ENCODE data around the gene RAD51B.
"Not testable (repeated sequence)": the region's sequence is repeated elsewhere in the genome, so short reads cannot be mapped to it uniquely, and the experiment has no call there.

The RAD51B gene

GRCh38 chr14:67982711-67983608 is 163.4 kb downstream of the RAD51B start:
- DNase-seq (ENCODE audit: low read depth in 2 of 2) = no peak

GRCh38 chr14:67984274-67984673 is 164.7 kb downstream of the RAD51B start:
- DNase-seq (ENCODE audit: low read depth in 2 of 2) = no peak

GRCh38 chr14:67986131-67986841 is 166.7 kb downstream of the RAD51B start:
- no peak for DNase-seq (ENCODE audit: low read depth in 2 of 2)

DNA sequence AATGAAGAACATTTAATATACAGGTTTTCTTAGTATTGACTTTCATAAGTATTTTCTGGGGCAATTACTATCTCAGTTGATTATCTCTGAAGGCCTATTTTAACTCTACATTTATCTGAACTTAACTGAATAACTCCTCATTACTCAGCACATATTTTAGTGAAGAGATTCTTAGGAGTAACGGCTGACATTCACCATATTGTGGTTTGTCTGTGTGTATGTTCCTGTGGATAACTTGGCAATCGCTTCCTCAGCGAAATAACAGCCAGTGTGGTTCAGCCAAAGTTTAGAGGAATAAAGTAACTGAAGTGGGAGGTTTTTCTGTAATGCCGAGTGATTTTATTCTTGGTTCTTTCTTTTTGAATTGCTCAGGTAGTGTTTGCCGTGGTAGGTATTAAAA is 168.0 kb downstream of the RAD51B start:
- no peak for DNase-seq (ENCODE audit: low read depth in 2 of 2)

DNA sequence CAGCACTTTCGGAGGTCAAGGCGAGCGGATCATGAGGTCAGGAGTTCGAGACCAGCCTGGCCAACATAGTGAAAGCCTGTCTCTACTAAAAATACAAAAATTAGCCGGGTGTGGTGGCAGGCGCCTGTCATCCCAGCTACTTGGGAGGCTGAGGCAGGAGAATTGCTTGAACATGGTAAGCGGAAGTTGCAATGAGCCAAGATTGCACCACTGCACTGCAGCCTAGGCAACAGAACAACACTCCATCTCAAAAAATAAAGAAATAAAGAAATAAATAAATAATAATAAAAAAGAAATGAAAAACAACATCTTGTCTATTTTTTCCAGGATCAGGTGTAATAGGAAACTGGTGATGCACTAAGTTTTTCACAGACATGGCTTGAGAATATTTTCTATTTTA is 168.6 kb downstream of the RAD51B start:
- not testable (repeated sequence) for DNase-seq (ENCODE audit: low read depth in 2 of 2)

GRCh38 chr14:67990576-67990975 is 171.0 kb downstream of the RAD51B start:
- no peak for DNase-seq (ENCODE audit: low read depth in 2 of 2)

DNA sequence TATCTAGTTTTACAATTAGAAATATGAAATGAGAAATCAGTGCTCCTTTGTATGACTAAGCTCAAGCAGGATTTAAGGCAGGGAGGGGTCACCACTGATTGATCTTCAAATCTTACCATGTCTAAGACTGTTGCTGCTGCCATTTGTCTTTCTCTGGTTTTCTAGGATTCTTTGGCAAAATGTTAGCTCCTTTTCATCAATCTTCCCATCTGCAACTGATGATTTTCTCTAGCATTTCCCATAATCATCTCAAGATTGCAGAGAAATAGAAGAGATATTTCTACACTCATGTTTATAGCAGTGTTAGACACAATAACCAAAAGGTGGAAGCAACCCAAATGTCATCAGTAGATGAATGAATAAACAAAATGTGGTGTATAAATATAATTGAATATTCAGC is 175.0 kb downstream of the RAD51B start:
- no peak for DNase-seq (ENCODE audit: low read depth in 2 of 2)

DNA sequence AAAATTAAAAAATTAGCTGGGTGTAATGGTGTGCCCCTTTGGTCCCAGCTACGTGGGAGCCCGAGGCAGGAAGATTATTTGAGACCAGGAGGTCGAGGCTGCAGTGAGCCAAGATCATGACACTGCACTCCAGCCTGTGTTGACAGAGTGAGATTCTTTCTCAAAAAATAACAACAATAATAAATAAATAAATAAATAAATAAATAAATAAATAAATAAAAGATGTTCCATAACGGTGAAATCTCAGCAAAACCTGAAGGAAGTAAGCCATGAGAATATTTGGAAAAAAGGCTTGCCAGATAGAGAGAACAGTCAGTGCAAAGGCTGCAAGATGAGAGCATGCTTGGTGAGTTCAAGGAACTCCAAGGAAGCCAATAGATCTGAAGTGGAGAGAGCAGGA is 176.7 kb downstream of the RAD51B start:
- no peak for DNase-seq (ENCODE audit: low read depth in 2 of 2)

- DNase-seq (ENCODE audit: low read depth in 2 of 2) = no peak
Observed at GRCh38 chr14:67998834-67999233, 179.3 kb downstream of the RAD51B start.

DNA sequence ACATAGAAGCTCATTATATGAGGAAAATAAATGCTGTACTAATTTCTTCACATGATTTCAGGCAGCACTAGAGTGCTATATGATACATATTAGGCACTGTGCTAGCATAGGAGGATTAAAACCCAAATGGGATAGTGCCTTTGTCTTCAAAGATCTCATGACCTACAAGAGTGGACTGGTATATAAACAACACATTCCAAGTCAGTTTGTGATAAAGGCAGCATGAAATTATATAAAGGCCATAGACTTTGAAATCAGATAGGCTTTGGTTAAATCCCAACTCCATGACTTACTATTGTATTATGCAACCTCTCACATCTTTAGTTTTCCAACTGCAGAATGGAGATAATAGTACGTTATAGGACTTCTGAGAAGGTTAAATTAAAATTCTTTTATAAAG is 179.7 kb downstream of the RAD51B start:
- no peak for DNase-seq (ENCODE audit: low read depth in 2 of 2)

GRCh38 chr14:67999705-68000384 is 180.3 kb downstream of the RAD51B start:
- DNase-seq (ENCODE audit: low read depth in 2 of 2) = no peak

DNA sequence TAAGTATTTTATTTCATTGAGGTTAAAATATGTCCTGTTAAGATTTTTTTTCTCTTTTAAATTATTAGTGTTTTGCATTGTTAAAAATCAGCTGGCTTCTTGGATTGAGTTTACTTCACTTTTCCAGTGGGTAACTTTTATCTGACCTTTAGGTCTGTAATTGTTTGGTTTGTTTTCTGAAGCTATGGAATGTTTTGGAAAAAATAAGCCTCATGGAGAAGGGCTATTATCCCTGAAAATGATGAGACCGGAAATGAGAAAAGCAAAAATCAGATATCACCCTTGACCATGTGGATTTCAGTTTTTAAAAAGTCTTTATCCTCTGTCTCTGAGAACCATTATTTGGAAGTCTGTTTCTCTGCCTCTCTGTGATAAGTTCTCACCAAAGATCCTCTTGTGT is 180.9 kb downstream of the RAD51B start:
- no peak for DNase-seq (ENCODE audit: low read depth in 2 of 2)

DNA sequence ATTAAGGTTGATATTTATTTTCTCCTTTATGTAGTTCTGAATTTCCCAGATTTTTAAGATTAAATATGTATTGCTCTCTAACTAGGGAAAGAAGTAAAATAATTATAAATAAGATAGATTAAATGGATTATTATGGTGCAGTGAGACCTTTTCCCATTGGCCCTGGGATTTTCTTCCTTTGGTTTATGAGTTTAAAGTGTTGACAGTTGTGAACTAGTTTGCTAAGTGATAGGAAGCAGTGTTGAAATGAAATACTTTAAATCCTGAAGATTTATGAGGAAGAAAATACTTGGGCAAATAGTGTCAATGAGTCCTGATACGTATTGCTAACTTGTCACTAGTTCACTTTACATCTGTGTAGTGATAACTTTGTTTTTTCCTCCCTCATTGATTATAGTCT is 188.9 kb downstream of the RAD51B start:
- no peak for DNase-seq (ENCODE audit: low read depth in 2 of 2)

DNA sequence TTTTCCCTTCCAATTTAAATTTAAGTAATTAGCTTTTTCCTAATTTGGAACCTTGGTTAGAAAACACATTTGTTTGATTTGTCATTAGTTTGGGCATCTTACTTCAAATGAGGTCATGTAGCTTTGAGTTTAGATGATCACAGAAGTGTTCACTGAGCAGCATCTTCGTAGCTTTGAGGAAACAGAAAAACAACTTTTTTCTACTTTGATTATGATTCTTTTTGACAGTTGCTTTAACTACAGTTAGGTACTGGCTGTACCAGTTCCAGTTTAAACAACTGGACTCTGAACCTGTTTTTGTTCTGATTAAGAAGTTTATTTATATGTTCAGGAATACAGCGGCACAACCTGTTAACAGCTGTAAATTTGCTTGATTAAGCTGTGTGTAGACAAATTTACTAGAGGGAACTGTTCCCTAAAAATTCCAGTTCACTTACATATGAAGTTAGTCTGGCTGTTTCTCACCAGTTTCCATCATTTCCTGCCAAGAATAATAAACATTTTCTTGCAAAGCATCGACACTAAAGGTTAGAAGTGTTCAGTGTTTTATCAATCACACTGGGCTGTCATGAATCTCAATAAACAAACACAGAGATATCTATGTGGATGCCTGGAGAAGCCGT is 191.9 kb downstream of the RAD51B start:
- no peak for DNase-seq (ENCODE audit: low read depth in 2 of 2)

DNA sequence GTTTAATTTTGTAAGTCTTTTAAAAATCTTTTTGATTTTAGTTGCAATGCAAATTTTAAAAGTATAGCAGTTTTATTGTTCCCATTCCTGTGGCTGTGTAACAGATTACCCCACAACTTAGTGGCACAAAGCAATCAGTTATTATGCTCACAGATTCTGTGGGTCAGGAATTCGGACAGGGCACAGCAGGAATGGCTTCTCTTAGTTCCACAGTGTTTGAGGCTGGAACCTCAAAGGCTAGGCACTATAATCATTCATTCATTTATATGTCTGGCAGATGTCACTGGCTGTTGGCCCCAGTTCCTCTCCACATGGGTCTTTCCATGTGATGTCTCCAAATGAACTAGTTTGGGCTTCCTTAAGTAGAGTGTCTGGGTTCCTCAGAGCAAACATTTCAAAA is 193.3 kb downstream of the RAD51B start:
- DNase-seq (ENCODE audit: low read depth in 2 of 2) = no peak

DNA sequence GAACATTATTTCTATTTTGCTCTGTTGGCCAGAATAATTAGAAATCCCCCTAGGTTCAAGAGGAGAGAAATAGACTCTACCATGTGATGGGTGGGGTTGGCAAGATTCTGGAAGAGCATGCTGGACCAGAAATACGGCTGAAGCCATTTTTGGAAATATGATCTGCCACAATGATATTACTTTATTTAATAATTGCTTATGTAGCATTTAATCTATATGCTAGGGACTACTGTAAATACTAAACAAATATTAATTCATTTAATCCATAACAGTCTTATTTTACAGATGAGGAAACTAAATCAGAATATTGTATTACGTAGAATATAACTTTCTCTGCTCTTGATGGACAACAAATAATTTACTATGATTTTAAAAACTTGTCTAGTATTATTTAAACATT is 193.7 kb downstream of the RAD51B start:
- no peak for DNase-seq (ENCODE audit: low read depth in 2 of 2)

GRCh38 chr14:68014771-68015170 is 195.2 kb downstream of the RAD51B start:
- no peak for DNase-seq (ENCODE audit: low read depth in 2 of 2)

DNA sequence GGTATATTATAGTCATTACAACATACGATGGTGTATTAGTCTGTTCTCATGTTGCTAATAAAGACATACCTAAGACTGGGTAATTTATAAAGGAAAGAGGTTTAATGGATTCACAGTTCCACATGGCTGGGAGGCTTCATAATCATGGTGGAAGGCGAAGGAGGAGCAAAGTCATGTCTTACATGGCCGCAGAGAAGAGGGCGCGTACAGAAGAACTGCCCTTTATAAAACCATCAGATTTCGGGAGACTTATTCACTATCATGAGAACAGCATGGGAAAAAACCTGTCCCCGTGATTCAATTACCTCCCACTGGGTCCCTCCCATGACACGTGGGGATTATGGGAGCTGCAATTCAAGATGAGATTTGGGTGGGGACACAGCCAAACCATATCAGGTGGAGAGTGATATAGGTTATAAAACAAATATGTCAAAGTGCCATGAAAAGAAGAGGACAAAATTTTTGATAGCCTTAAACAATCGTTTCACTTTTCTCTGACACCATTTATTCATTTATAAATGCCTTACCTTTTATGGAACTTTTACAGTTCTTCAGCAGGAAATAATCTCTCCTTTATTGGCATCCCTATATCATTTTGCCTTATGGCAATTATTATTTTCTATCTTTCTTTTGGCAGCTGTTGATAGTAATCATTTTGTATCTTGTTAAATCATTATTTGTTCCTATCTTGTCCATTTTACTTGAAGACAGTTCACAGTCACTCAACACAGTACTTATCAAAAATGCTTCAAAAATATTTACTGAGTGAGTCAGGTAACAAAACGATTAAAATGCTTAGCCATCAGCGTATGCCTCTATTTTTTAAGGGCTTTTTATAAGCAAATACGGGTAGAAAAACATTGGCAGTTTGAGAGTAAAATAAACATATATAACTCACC is 196.0 kb downstream of the RAD51B start:
- no peak for DNase-seq (ENCODE audit: low read depth in 2 of 2)

DNA sequence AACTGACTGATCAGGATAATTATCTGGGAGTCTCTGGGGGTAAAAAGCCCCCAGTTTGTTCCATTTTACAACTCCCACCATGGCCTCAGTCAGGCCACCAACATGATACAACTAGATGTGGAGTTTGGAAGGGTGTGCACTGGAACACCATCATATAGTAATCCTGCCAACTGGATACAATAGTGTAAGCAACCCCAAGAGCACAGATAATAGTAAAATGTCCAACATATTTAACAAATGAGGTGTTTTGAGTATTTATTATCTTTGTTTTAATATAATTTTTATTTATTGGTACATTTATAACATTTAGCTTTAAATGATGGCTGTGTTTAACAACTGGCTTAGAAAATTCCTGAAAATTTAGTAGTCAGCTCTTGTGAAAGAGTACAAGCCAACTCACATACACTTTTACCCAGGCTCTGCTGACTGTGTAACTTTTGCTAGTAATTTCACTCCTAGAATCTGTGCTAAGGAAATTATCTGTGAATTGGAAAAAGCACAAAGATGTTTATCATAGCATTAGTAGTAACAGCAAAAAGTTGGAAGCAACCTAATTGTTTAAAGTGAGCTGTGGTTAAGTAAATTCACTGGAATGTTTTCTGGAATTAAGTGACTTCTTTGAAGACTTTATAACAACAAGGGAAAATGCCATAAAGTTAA is 196.8 kb downstream of the RAD51B start:
- no peak for DNase-seq (ENCODE audit: low read depth in 2 of 2)

GRCh38 chr14:68018598-68018997 is 199.0 kb downstream of the RAD51B start:
- DNase-seq (ENCODE audit: low read depth in 2 of 2) = no peak

- DNase-seq (ENCODE audit: low read depth in 2 of 2) = no peak
Observed at GRCh38 chr14:68020493-68020892, 200.9 kb downstream of the RAD51B start.
